ENCODE measurements around the gene TMEM163.

Gene TMEM163

DNA sequence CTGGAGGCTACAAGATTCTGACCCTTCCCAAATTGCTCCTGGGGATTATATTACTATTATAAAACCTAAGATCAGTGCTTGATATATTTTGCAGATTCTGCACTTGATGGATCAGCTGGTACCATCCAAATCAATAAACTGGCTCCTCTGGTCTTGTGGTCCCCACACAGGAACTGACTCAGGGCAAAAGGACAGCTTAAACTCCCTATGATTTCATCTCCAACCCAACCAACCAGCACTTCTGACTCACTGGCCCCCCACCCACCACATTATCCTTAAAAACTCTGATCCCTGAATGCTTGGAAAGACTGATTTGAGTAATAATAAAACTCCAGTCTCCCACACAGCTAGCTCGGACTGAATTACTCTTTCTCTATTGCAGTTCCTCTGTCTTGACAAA, 82.1 kb downstream of the TMEM163 start:
- H3K36me3 ChIP-seq (ENCODE audit: insufficient read depth, low read length): no peaks in the 10 kb centered on the region
- H3K27me3 ChIP-seq (ENCODE audit: insufficient read depth, low read length): peaks cover 16% of the 10 kb centered on the region; the same call in 1 of the 2 replicates
- no peak overlapping the region for H3K27ac ChIP-seq (ENCODE audit: low read depth, low read length)
- no peak overlapping the region for H2AFZ ChIP-seq (ENCODE audit: low read length, unreplicated experiment)
- H3K4me1 ChIP-seq (ENCODE audit: control insufficient read depth, insufficient read depth, low read length, unreplicated experiment): no peaks in the 10 kb centered on the region
- no peak overlapping the region for H3K4me3 ChIP-seq (ENCODE audit: low read depth, low read length)
- no peaks in the 10 kb centered on the region for H3K79me2 ChIP-seq (ENCODE audit: control insufficient read depth, insufficient read depth, low read length, unreplicated experiment)

DNA sequence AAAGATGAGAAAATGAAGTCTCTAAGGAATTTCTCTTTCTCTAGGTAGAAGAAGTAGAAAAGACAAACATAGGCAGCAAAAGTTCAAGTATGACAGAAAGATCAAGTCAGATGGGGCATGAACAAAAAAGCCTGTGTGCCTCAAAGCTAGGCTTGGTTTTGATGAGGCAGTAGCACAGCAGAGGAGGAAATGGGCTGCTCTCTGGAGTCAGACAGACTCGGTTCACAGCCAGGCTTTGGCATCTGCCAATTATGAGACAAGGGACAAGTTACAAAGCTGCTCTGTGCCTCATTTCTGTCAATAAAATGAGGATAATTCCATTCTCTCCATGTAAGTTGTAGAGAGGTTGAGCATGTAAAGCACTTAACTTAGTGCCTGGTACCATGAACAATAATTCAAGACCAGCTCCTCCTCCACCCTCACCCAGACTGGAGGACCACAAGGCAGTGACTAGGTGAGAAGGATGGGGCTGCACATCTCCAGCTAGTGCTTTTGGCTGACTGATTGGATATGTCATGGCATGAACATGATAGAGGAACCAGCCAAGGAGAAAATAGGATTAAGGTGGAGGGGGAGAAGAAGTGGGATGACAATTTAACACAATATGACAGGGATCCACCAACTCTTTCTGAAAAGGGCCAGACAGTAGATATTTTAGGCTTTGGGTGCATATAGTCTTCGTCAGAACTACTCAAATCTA, 84.6 kb downstream of the TMEM163 start:
- Histone ChIP-seq H3K79me2 (ENCODE audit: control insufficient read depth, insufficient read depth, low read length, unreplicated experiment) (no peaks in the 10 kb centered on the region), H3K4me3 (ENCODE audit: low read depth, low read length) (no peak overlapping the region), H3K4me1 (ENCODE audit: control insufficient read depth, insufficient read depth, low read length, unreplicated experiment) (no peaks in the 10 kb centered on the region), H3K36me3 (ENCODE audit: insufficient read depth, low read length) (no peaks in the 10 kb centered on the region), H3K27ac (ENCODE audit: low read depth, low read length) (no peak overlapping the region), H2AFZ (ENCODE audit: low read length, unreplicated experiment) (no peak overlapping the region), H3K27me3 (ENCODE audit: insufficient read depth, low read length) (peaks cover 4% of the 10 kb centered on the region; the same call in 1 of the 2 replicates)

DNA sequence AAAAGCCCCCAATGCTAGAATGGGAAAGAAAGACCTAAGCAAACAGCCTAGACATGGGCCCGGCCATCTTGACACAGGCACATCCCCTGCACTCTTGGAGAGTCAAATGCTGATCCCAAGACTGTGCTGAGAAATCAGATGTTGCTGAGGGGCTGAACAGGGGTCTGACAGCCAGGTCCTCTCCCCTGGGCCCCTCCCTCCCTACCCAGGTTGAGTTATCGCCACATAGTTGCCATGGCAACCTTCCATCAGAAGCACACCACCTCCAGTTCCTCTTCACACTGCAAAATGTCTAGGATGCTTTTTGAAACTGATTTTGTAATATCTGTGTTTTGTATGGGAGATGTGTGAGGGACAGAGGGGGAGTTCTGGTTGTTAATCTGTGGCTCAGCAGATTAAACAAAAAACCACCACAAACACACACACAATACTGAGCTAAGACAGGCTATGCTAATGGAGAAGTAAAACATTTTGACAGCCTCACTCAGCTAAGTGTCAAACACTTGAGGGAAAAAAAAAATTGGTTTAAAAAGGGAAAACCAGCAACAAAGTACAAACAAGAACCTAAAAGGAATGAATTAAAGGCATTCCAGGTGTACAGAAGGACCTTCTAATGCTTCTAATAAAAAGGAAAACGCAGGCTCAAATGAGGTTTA, 88.2 kb downstream of the TMEM163 start:
- H3K27me3 ChIP-seq (ENCODE audit: insufficient read depth, low read length): no peaks in the 10 kb centered on the region; the same call in 1 of the 2 replicates
- no peaks in the 10 kb centered on the region for H3K36me3 ChIP-seq (ENCODE audit: insufficient read depth, low read length)
- no peak overlapping the region for H3K4me3 ChIP-seq (ENCODE audit: low read depth, low read length)
- no peak overlapping the region for H2AFZ ChIP-seq (ENCODE audit: low read length, unreplicated experiment)
- no peak overlapping the region for H3K27ac ChIP-seq (ENCODE audit: low read depth, low read length)
- no peaks in the 10 kb centered on the region for H3K79me2 ChIP-seq (ENCODE audit: control insufficient read depth, insufficient read depth, low read length, unreplicated experiment)
- H3K4me1 ChIP-seq (ENCODE audit: control insufficient read depth, insufficient read depth, low read length, unreplicated experiment): no peaks in the 10 kb centered on the region

DNA sequence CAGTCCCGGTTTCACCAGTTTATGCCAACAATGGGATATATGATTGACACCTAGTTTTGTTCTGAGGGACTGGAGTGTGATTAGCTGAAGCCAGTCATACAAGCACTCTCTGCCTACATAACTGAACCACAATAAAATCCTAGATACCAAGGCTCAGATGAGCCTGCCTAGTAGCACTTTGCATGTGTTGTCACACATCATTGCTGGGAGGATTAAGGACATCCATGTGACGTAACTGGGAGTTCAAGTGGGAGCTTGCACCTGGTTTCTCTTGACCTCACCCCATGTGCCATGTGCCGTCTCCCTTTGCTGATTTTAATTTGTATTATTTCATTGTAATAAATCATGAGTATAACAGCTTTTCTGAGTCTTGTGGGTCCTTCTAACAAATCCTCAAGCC, 90.3 kb downstream of the TMEM163 start:
- no peaks in the 10 kb centered on the region for H3K79me2 ChIP-seq (ENCODE audit: control insufficient read depth, insufficient read depth, low read length, unreplicated experiment)
- H3K36me3 ChIP-seq (ENCODE audit: insufficient read depth, low read length): no peaks in the 10 kb centered on the region
- no peak overlapping the region for H3K4me3 ChIP-seq (ENCODE audit: low read depth, low read length)
- H3K4me1 ChIP-seq (ENCODE audit: control insufficient read depth, insufficient read depth, low read length, unreplicated experiment): no peaks in the 10 kb centered on the region
- H3K27me3 ChIP-seq (ENCODE audit: insufficient read depth, low read length): peaks cover 6% of the 10 kb centered on the region; the same call in 1 of the 2 replicates
- no peak overlapping the region for H2AFZ ChIP-seq (ENCODE audit: low read length, unreplicated experiment)
- no peak overlapping the region for H3K27ac ChIP-seq (ENCODE audit: low read depth, low read length)

DNA sequence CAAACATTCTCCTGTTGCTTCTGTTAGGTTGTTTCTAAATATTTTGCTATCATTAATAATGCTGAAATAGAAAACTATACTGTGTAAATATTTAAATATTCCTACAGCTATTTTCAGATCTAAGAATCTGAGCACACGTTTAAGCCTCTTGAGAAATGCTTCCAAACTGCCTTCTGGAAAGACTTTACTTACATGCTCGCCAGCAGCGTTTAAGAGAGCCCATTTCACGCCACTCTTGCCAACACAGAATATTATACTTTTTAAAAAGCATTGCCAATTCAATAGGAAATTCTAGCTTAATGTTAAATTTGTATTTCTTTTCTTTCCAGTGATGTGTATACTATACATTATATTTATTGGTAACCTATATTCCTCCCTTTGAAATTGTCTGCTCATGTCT, 92.0 kb downstream of the TMEM163 start:
- peaks cover 12% of the 10 kb centered on the region; the same call in 1 of the 2 replicates for H3K27me3 ChIP-seq (ENCODE audit: insufficient read depth, low read length)

DNA sequence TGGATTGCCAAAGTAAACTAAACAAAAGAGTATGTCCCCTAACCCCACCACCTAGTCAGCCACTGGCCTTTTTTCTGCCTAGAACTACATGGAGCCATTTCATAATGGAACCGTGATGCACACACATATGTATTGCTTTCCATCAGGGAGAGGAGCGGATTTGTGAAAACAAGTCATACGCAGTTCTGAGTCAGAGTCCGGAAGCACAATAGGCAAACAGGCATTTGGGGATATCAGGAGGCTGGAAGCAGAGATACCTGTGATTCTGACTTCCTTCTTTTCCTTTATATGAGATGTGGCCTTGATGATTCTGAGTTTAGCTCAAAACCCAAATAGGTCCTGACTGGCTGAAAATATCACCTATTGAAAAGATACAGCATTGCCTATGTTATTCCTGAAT, 93.5 kb downstream of the TMEM163 start:
- no peaks in the 10 kb centered on the region for H3K79me2 ChIP-seq (ENCODE audit: control insufficient read depth, insufficient read depth, low read length, unreplicated experiment)
- H3K27me3 ChIP-seq (ENCODE audit: insufficient read depth, low read length): peaks cover 12% of the 10 kb centered on the region; the same call in 1 of the 2 replicates
- H3K27ac ChIP-seq (ENCODE audit: low read depth, low read length): no peak overlapping the region
- H3K4me3 ChIP-seq (ENCODE audit: low read depth, low read length): no peak overlapping the region
- H2AFZ ChIP-seq (ENCODE audit: low read length, unreplicated experiment): no peak overlapping the region
- no peaks in the 10 kb centered on the region for H3K36me3 ChIP-seq (ENCODE audit: insufficient read depth, low read length)
- H3K4me1 ChIP-seq (ENCODE audit: control insufficient read depth, insufficient read depth, low read length, unreplicated experiment): no peaks in the 10 kb centered on the region

More for the DNA sequence above, 92.0 kb downstream of the TMEM163 start:
- Histone ChIP-seq H3K4me3 (ENCODE audit: low read depth, low read length) (no peak overlapping the region), H3K4me1 (ENCODE audit: control insufficient read depth, insufficient read depth, low read length, unreplicated experiment) (no peaks in the 10 kb centered on the region), H2AFZ (ENCODE audit: low read length, unreplicated experiment) (no peak overlapping the region), H3K79me2 (ENCODE audit: control insufficient read depth, insufficient read depth, low read length, unreplicated experiment) (no peaks in the 10 kb centered on the region), H3K36me3 (ENCODE audit: insufficient read depth, low read length) (no peaks in the 10 kb centered on the region), H3K27ac (ENCODE audit: low read depth, low read length) (no peak overlapping the region)

DNA sequence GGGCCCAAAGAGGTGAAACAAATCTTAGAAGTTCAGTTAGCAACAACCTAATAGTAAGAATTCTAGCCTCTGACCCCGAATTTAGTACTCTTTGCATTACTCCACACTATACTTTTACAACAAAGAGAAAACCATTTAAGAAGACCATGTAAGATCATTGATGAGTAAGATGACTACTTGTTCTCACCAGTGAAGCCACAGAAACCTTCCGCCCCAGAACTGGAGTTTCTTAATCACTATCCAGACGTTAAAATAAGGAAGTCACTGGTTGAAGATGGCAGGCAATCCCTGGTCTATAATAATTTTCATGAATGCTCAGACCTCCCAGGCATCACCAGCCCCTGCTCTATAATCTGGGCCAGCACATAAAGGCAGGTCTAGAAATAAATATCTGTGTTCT, 95.0 kb downstream of the TMEM163 start:
- Histone ChIP-seq H3K27me3 (ENCODE audit: insufficient read depth, low read length) (peaks cover 12% of the 10 kb centered on the region; the same call in 1 of the 2 replicates), H3K4me1 (ENCODE audit: control insufficient read depth, insufficient read depth, low read length, unreplicated experiment) (no peaks in the 10 kb centered on the region), H2AFZ (ENCODE audit: low read length, unreplicated experiment) (no peak overlapping the region), H3K79me2 (ENCODE audit: control insufficient read depth, insufficient read depth, low read length, unreplicated experiment) (no peaks in the 10 kb centered on the region), H3K36me3 (ENCODE audit: insufficient read depth, low read length) (no peaks in the 10 kb centered on the region), H3K4me3 (ENCODE audit: low read depth, low read length) (no peak overlapping the region), H3K27ac (ENCODE audit: low read depth, low read length) (no peak overlapping the region)

DNA sequence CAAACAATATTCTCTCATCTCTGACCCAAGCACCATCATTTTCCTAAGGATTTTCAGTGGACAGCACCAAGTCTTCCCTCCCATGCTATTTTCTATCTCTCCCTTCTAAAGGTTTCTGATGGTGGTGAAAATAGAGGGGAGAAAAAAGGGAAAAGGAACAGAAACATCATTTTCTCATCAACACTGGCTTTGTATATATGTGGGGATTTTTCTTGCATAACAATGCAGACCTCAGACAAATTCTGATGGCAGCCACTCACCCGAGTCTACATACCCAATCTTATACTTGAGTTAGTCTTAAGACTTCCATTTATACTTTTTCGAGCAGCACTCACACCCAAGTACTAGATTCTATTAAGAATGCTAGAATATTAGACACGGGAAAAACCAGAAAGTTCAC, 95.8 kb downstream of the TMEM163 start:
- Histone ChIP-seq H3K27ac (ENCODE audit: low read depth, low read length) (no peak overlapping the region), H3K36me3 (ENCODE audit: insufficient read depth, low read length) (no peaks in the 10 kb centered on the region), H3K79me2 (ENCODE audit: control insufficient read depth, insufficient read depth, low read length, unreplicated experiment) (no peaks in the 10 kb centered on the region), H3K4me1 (ENCODE audit: control insufficient read depth, insufficient read depth, low read length, unreplicated experiment) (no peaks in the 10 kb centered on the region), H2AFZ (ENCODE audit: low read length, unreplicated experiment) (no peak overlapping the region), H3K27me3 (ENCODE audit: insufficient read depth, low read length) (peaks cover 12% of the 10 kb centered on the region; the same call in 1 of the 2 replicates), H3K4me3 (ENCODE audit: low read depth, low read length) (no peak overlapping the region)

DNA sequence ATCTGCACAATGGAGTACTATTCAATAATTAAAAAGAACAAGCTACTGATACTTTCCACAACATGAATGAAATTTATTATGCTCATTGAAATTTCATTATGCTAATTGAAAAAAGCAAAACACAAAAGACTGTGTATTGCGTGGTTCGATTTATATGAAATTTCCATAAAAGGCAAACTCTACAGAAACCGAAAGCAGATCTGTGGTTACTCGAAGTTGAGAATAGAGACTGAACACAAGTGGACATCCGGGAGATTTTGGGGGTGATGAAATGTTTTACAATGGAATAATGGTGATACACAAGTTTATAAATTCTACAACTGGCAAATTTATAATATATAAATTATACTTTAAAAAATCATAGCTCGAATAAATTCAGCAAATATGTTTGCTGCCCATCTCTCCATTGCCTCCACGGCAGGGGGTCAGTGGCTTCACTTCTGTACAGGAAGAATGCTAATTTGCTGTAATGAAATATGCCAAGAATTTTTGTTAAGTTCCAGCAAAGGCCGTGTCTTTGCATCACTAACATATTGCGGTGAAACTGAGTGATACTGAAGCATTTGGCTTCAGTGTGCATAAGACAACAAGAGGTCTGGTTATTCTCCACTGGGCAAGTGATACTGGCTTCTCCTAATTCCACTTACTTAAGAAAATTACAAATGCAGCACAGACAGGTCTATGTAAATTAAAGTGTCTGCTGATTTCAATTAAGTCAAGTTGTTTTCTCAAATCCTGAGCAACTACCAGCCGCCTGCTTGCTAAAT, 96.7 kb downstream of the TMEM163 start:
- Histone ChIP-seq H3K4me3 (ENCODE audit: low read depth, low read length) (peak overlapping the region; percentile 51; the same call in 1 of the 2 replicates), H3K79me2 (ENCODE audit: control insufficient read depth, insufficient read depth, low read length, unreplicated experiment) (no peaks in the 10 kb centered on the region), H3K27me3 (ENCODE audit: insufficient read depth, low read length) (peaks cover 12% of the 10 kb centered on the region; the same call in 1 of the 2 replicates), H3K4me1 (ENCODE audit: control insufficient read depth, insufficient read depth, low read length, unreplicated experiment) (no peaks in the 10 kb centered on the region), H3K36me3 (ENCODE audit: insufficient read depth, low read length) (no peaks in the 10 kb centered on the region), H2AFZ (ENCODE audit: low read length, unreplicated experiment) (no peak overlapping the region), H3K27ac (ENCODE audit: low read depth, low read length) (no peak overlapping the region)

DNA sequence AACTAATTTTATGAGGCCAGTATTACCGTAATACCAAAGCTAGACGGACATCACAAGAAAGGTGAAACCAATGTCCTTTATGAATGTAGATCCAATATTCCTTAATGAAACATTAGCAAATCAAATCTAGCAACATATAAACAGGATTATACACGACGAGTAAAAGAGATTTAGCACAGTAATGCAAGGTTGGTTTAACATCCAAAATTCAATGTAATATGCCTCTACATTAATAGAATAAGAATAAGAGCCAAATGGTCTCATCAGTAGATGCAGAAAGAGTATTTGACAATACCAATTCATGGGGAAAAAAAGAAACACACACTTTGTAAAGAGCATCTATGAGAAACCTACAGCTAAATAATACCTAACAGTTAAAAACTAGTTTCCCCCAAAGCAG, 99.5 kb downstream of the TMEM163 start:
- peaks cover 11% of the 10 kb centered on the region; the same call in 1 of the 2 replicates for H3K27me3 ChIP-seq (ENCODE audit: insufficient read depth, low read length)
- H3K4me1 ChIP-seq (ENCODE audit: control insufficient read depth, insufficient read depth, low read length, unreplicated experiment): no peaks in the 10 kb centered on the region
- H3K27ac ChIP-seq (ENCODE audit: low read depth, low read length): no peak overlapping the region
- no peaks in the 10 kb centered on the region for H3K79me2 ChIP-seq (ENCODE audit: control insufficient read depth, insufficient read depth, low read length, unreplicated experiment)
- H2AFZ ChIP-seq (ENCODE audit: low read length, unreplicated experiment): no peak overlapping the region
- no peak overlapping the region for H3K4me3 ChIP-seq (ENCODE audit: low read depth, low read length)
- H3K36me3 ChIP-seq (ENCODE audit: insufficient read depth, low read length): no peaks in the 10 kb centered on the region

Data from ACC112 (cell line).